GM18951 (cell line): Measurements from ENCODE around the gene TRAPPC10.

Source experiments
- POLR2A ChIP-seq: IDR thresholded peaks from 4 replicates; pipeline ENCODE4 v1.6.1; 2011; ENCODE audit warnings: mild to moderate bottlenecking; ENCODE audit not compliant: insufficient read length, insufficient read depth; ENCODE audit errors: extremely low read depth
- in situ Hi-C: fragments of 300-500 bp; cut with MboI; formaldehyde crosslinking; loops from one replicate; pipeline ENCODE4 v1.12.0; 2022; ENCODE audit warnings: low sequenced_read_pairs, mixed read lengths, inconsistent platforms; ENCODE audit not compliant: unreplicated experiment

Gene TRAPPC10

DNA sequence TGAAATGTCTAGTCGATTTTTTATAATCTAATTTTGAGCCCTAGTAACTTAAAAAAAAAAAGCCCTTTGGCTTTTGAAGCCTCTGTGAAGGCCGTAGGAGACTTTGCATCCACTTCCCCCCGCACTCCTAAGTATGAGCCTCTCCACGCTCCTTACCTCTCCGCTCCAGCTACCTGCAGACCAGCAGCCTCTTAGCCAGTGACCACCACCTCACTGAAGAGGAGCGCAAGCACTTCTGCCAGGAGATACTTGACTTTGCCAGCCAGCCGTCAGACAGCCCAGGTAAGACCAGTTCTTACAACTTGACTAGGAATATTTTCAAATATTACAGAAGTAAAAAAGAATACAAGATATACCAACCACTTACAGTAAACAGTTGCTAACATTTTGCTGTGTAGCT, 67.7 kb downstream of the TRAPPC10 start:
- TF ChIP-seq POLR2A = no peak
- in situ Hi-C loops = no loop called here

DNA sequence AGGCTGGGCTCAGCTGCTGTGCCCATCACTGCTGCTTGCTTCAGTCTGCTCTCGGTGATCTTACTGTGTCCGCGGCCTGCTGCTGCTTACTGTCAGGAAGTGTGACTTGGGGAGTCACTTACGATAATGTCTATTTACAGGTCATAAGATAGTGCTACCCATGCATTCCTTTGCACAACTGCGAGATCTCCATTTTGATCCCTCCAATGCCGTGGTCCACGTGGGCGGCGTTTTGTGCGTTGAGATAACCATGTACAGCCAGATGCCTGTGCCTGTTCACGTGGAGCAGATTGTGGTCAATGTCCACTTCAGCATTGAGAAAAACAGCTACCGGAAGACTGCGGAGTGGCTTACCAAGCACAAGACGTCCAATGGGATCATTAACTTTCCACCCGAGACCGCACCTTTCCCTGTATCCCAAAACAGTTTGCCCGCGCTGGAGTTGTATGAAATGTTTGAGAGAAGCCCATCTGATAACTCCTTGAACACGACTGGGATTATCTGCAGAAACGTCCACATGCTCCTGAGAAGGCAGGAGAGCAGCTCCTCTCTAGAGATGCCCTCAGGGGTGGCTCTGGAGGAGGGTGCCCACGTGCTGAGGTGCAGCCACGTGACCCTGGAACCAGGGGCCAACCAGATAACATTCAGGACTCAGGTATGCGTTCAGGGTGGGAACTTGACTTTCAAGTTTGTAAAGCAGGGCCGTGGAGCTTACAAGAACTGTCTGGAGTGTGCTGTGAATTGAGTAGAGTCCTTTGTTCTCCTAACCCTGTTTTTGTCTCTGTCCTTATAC, 70.7 kb downstream of the TRAPPC10 start:
- in situ Hi-C loops = no loop called here
- no peak for TF ChIP-seq POLR2A

DNA sequence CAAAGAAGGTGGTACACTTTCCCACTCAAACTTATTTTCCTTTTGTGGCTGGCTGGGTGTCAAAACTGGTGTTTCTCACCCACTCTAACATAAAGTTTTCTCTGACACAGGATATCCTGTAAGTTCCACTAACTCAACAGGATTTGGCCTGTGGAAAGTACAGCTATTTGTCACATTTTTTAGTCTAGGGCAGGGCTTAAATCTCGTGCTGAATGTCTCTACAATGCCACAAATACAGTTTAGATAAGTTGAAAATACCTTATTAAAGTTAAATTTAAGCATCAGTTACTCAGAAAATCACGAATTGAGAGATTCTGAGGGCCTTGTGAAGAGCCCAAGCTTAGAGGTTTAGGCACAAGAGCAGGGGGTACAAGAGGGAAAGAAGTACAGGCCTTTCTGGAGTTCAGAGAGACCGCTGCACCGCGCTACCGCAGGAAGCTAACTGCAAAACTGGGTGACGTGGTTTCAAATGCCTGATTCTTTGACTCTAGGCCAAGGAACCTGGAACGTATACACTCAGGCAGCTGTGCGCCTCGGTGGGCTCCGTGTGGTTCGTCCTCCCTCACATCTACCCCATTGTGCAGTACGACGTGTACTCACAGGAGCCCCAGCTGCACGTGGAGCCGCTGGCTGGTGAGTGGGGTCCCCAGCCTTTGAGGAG, 71.7 kb downstream of the TRAPPC10 start:
- in situ Hi-C loops = no loop called here
- TF ChIP-seq POLR2A = no peak

DNA sequence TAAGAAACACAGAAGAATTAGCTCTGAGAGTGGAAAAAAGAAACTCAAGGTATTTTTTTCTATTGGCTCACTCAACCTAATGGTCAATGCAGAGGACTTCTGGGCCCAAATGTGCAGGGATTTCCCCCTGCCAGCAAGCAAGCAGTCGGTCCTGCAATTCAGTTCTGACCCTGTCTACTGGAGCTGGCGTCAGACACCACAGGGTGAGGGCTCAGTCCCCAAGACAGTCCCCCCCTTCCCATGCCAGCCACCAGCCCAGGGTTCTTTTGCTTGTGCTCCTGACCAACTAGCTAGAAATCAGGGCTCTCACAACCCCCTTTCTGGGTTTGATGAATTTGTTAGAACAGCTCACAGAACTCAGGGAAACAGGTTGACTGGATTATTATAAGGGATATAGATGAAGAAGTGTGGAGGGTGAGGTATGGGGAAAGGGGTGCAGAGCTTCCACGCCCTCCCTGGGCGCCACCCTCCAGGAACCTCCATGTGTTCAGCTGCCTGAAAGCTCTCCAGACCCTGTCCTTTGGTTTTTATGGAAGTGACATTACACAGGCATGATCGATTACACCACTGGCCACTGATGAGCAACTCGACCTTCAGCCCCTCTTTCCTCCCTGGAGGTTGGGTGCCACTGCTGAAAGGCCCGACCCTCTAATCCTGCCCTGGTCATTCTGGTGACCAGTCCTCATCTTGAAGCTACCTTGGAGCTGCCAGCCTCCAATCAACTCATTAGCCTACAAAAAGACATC, 72.6 kb downstream of the TRAPPC10 start:
- TF ChIP-seq POLR2A = no peak
- in situ Hi-C loops = no loop called here

DNA sequence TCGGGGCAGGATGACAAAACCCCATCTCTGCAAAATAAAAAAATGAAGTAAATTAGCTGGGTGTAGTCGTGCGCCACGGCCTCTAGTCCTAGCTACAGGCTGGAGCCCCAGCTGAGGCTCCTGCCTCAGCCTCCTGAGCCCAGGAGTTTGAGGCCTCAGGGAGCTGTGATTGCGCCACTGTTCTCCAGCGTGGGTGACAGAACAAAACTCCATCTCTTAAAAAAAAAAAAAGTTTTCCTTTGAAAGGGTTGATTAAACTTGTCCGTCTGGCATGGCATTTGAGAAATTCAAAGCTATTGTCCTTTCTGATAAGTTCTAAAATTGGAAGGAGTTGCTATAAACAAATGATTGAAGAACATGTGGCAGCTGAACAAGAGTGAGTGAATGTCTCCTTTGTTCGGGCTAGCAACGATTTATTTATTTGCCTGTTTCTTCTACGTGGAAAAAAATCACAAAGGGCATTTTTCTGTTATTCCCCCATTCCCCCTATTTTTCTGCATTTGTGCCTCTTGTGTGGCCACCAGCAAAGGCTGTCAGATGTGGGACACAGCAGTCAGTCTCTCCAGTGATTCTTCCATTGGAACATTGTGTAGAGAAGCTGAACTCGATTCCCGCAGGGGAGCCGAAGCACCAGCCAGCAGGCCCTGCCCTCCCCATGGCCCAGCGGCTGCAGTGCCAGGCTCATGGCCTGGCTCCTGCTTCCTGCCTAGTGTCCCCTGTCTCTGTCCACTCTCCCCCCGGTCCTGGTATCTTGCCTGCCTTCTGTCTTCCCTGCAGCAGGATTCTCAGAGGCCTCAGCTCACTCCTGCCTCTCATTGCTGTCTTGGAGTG, 73.6 kb downstream of the TRAPPC10 start:
- in situ Hi-C loops = no loop called here
- TF ChIP-seq POLR2A = no peak

DNA sequence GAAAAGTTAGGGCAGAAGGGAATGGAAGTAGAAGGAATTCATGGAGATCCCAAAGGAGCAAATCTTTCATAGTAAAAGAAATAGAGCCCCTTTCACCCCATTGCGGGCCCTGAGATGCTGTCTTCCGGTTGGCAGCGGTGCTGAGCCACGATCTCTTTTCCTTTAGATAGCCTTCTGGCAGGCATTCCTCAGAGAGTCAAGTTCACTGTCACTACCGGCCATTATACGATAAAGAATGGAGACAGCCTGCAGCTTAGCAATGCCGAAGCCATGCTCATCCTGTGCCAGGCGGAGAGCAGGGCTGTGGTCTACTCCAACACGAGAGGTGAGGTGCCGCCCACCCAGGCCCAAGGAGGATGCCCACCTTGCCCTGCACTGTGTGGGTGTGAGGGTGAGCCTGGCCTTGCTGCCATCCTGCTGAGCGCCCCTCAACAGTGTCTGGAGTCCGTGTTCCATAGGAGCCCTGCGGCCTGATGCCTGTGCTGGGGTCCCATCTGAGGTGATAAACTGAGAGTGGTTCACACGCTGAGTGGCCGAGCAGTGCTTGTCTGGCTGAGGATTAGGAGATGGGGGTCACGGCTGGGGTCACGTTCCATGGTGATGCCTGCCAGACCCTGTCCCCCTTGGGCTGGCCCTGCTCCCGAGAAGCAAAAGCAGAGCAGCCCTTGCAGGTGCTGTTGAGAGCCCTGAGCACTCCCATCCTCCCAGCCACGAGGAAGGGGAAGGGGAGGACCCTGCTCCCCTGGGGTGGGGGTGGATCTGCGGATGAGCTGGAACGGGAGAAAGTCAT, 74.7 kb downstream of the TRAPPC10 start:
- no peak for TF ChIP-seq POLR2A
- in situ Hi-C loops = no loop called here

DNA sequence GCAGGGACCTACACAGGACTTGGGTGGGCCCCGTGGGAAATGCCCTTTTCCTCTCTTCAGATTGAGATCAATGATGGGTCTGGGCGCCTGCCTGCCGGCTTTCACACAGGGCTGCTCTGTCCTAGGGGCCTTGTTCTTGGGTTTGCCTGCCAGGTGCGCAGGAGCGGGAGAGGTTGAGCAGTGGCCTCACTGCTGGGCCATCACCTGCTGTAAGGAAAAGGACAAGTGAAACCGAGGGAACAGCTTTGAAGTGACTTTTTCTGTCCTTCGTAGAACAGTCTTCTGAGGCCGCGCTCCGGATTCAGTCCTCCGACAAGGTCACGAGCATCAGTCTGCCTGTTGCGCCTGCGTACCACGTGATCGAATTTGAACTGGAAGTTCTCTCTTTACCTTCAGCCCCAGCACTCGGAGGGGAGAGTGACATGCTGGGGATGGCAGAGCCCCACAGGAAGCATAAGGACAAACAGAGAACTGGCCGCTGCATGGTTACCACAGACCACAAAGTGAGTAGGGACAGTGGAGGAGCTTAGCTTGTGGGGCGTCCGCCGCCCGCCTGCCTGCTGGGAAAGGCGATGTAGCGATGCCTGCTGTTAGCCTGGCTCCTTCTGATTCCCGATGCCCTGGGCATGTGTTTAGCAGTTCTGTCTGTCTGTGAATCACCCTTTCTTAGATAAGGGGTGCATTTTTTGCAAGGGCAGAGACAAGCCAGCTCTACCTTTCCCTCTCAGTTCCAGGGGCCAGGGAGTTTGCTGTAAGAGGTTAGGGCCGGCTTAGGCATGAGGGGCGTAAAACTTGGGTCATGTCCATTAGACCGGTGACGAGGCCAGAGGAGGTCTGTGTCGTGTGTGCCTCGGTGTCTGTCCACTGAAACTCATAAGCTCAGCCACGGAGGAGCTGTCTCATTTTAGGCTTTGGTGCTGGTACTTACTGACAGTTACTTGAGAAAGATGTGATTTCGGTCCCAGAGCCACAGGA, 75.6 kb downstream of the TRAPPC10 start:
- no peak for TF ChIP-seq POLR2A
- in situ Hi-C loops = no loop called here

DNA sequence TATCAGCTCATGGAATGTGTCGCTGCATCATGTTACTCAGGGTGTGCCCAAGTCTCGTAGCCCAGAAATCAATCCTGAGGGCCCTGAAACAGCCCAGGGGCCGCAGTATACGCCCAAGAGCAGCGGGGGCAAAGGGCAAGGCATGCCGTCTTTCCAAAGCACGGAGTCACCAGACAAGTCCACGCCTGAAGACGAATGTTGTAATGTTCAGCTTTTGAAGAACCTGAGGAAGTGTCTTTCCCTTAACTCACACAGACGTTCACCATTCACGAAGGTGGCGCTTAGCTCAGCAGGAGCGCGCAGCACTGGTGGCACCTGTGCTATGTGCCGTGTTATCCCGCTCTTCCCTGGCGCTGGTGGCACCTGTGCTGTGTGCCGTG, 76.3 kb downstream of the TRAPPC10 start:
- in situ Hi-C loops = no loop called here
- TF ChIP-seq POLR2A = no peak

DNA sequence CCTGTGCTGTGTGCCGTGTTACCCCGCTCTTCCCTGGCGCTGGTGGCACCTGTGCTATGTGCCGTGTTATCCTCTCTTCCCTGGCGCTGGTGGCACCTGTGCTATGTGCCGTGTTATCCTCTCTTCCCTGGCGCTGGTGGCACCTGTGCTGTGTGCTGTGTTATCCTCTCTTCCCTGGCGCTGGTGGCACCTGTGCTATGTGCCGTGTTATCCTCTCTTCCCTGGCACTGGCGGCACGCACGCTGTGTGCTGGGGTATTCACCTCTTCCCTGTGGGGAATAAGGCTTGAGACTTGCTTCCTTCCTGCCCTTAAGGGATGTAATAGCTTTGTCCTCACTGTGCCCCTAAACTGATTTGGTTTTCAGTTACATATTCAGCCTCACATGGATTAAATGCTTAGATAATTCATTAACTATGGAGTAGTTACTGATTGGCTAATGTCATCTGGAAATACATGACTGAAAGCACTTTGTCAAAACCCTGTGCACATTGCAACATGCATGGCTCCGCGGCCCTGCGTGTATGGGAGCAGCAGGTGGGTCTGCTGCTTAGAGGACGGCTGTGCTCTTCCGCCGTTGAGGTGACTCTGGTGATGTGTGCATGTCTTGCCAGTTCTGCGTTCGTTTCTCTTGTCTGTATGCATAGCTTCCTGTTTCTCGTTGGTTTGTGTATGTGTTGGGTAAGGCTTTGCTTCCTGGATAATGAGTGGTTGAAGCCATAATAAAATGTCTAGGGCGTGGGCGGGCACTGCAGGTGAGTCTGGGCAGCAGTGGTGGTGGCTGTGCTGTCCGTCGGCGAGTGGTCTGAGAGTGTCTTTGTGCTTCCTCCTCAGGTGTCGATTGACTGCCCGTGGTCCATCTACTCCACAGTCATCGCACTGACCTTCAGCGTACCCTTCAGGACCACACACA, 77.1 kb downstream of the TRAPPC10 start:
- in situ Hi-C loops = no loop called here
- no peak for TF ChIP-seq POLR2A

DNA sequence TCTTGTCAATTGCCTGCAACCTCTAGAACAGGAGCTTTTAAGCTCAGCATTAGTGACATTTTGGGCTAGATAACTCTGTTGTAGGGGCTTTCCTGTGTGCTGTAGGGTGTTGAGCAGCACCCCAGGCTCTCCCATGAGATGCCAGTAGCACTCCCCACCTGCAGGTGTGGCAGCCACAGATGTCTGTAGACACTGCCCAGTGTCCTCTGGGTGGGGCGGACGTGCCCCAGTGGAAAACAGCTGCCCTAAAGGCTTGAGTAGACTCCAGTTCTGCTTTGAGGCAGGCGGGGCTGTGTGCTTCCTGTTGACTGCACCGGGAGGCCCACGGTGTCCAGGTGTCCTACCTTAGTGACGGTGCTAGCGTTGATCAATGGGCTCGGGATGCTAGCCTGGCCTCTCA, 78.2 kb downstream of the TRAPPC10 start:
- in situ Hi-C loops = no loop called here
- TF ChIP-seq POLR2A = no peak
